HepG2 (cell line): ENCODE measurements around the gene SLC4A5. TPM values are rescaled to one million over a fixed set of nuclear protein-coding genes. Genes with fewer than 3 reads are reported as not detected.

Source experiments
- ATAC-seq: fragments of 200-7000 bp; cut with Tn5 transposase; 3 replicates; pipeline ENCODE4 v1.9.1; 2020; ENCODE audit warnings: mild to moderate bottlenecking, moderate library complexity
- BruUV-seq: library from RNA; stranded (reverse); fragments of 400-500 nt; replicated peaks from 2 replicates; lab custom pipeline; 2021; lab: Mats Ljungman, UMichigan
- CTCF ChIA-PET: fragments of 300-600 bp; formaldehyde crosslinking; extraction: SDS; loops from one replicate; lab custom pipeline; 2021; ENCODE audit warnings: low total read pairs, inconsistent platforms, low intra/inter-chr PET ratio; lab: Yijun Ruan, JAX
- POLR2A ChIA-PET: fragments of 350-600 bp; sonication (Branson Sonifier 250); formaldehyde crosslinking; loops from one replicate; lab custom pipeline; 2020; ENCODE audit warnings: antibody characterized with exemption, inconsistent platforms; lab: Yijun Ruan, JAX
- DNase-seq: peaks from one replicate; pipeline ENCODE4 v3.0.0-alpha.2; 2015; ENCODE audit warnings: low spot score
- FAIRE-seq: peaks from 3 replicates; lab custom pipeline; 2011; peaks lifted over from hg19 to GRCh38; lab: Jason Lieb, UNC
- H2AFZ ChIP-seq: one replicate; pipeline ENCODE4 v1.6.1; 2011; ENCODE audit warnings: low read length, inconsistent platforms
- H3K27ac ChIP-seq: fragments of 300-600 bp; 3 replicates; pipeline ENCODE4 v1.8.0; 2011; ENCODE audit warnings: mixed run types, mild to moderate bottlenecking, mixed read lengths, low read length, inconsistent platforms; ENCODE audit not compliant: insufficient read depth; ENCODE audit errors: extremely low read length
- H3K27me3 ChIP-seq, 2 experiments: fragments of 200-600 bp in 1 of 2; 2 replicates in 1 of 2; 3 replicates in 1 of 2; pipeline versions ENCODE4 v1.6.0 to v1.8.0; 2011; ENCODE audit warnings: low read length in 2 of 2, mild to moderate bottlenecking in 2 of 2, moderate library complexity in 2 of 2, inconsistent platforms in 1 of 2; ENCODE audit not compliant: insufficient read depth in 2 of 2, control insufficient read depth in 1 of 2
- H3K36me3 ChIP-seq, 2 experiments: fragments of 200-600 bp in 1 of 2; replicated peaks in 1 of 2; 2 replicates in 1 of 2; 3 replicates in 1 of 2; pipeline versions ENCODE4 v1.5.1 to v1.8.0; 2011; ENCODE audit warnings: low read length in 2 of 2, inconsistent platforms in 1 of 2; ENCODE audit not compliant: insufficient read depth in 2 of 2, control insufficient read depth in 1 of 2
- H3K4me1 ChIP-seq: 2 replicates; pipeline ENCODE4 v1.5.1; 2012; ENCODE audit warnings: low read length, inconsistent platforms; ENCODE audit not compliant: insufficient read depth
- H3K4me2 ChIP-seq: 2 replicates; pipeline ENCODE4 v1.6.0; 2011; ENCODE audit warnings: low read depth, low read length, inconsistent platforms
- H3K4me3 ChIP-seq, 3 experiments: fragments of 200-600 bp in 1 of 3; sonication (generic), shearing (Covaris generic) in 1 of 3; replicated peaks in 1 of 3; 2 replicates each; pipeline ENCODE4 v1.5.1; 2011 to 2016; ENCODE audit warnings: low read length in 3 of 3, inconsistent platforms in 2 of 3, low read depth in 2 of 3, mild to moderate bottlenecking in 2 of 3, control low read depth in 1 of 3, mixed read lengths in 1 of 3; ENCODE audit not compliant: insufficient read depth in 1 of 3
- H3K79me2 ChIP-seq: one replicate; pipeline ENCODE4 v1.6.1; 2011; ENCODE audit warnings: low read length, inconsistent platforms; ENCODE audit not compliant: insufficient read depth
- H3K9ac ChIP-seq: 2 replicates; pipeline ENCODE4 v1.6.0; 2011; ENCODE audit warnings: mild to moderate bottlenecking, low read depth, low read length, inconsistent platforms; ENCODE audit not compliant: insufficient read depth
- H3K9me3 ChIP-seq: 2 replicates; pipeline ENCODE4 v1.5.1; 2012; ENCODE audit warnings: mild to moderate bottlenecking, low read length
- H4K20me1 ChIP-seq: 2 replicates; pipeline ENCODE4 v1.6.0; 2011; ENCODE audit warnings: inconsistent platforms, mild to moderate bottlenecking, low read length, moderate library complexity; ENCODE audit not compliant: insufficient read depth
- ELK4 ChIP-seq: sonication (generic); formaldehyde crosslinking; IDR thresholded peaks from 2 replicates; pipeline ENCODE4 v1.9.0; 2021; ENCODE audit warnings: missing genetic modification reagents, borderline replicate concordance
- FOXP4 ChIP-seq: sonication (generic); formaldehyde crosslinking; IDR thresholded peaks from 2 replicates; pipeline ENCODE4 v1.4.0; 2020; ENCODE audit warnings: missing genetic modification reagents
- IKZF5 ChIP-seq: IDR thresholded peaks from 2 replicates; pipeline ENCODE4 v1.6.1; 2018; ENCODE audit warnings: missing genetic modification reagents, mild to moderate bottlenecking, missing compliant biosample characterization
- ISX ChIP-seq: sonication (generic); formaldehyde crosslinking; conservative IDR thresholded peaks from 2 replicates; pipeline ENCODE4 v1.5.0; 2020; ENCODE audit warnings: missing genetic modification reagents
- RBFOX2 ChIP-seq: fragments of 200-400 bp; formaldehyde crosslinking; IDR thresholded peaks from 2 replicates; pipeline ENCODE4 v1.6.1; 2017; ENCODE audit warnings: low read depth, mild to moderate bottlenecking, low read length
- ZFP41 ChIP-seq: sonication (generic); formaldehyde crosslinking; IDR thresholded peaks from 2 replicates; pipeline ENCODE4 v1.4.0; 2020; ENCODE audit warnings: mild to moderate bottlenecking, missing genetic modification reagents, borderline replicate concordance
- ZNF280D ChIP-seq: sonication (generic); formaldehyde crosslinking; IDR thresholded peaks from 2 replicates; pipeline ENCODE4 v1.5.1; 2020; ENCODE audit warnings: mild to moderate bottlenecking, missing genetic modification reagents
- WGBS: methylation state at CpG from one replicate; pipeline ENCODE4 v1.1.6; 2017; ENCODE audit warnings: low lambda C conversion rate; 5-methylcytosine and 5-hydroxymethylcytosine counted together
- in situ Hi-C: cut with HindIII; loops from 2 replicates; pipeline ENCODE4 v1.10.0; 2017; ENCODE audit warnings: low pct_unique_long_range_greater_than_20kb; ENCODE audit not compliant: extremely low pct_ligation_motif_present
- intact Hi-C: fragments of 100-400 bp; cut with micrococcal nuclease; formaldehyde crosslinking; loops from one replicate; pipeline ENCODE4 v1.10.0; 2022; ENCODE audit not compliant: unreplicated experiment
- polyA plus RNA-seq, 8 experiments: library from polyadenylated mRNA; depleted of rRNA in 3 of 8; stranded (reverse) in 7 of 8; unstranded in 1 of 8; fragments of >200 nt; fragmentation: Illumina TruSeq in 4 of 8; extraction: Trizol in 4 of 8; gene quantifications; 2 replicates each; pipeline versions ENCODE4 v1.2.1 to v1.2.3, GENCODE V29; 2011 to 2016; ENCODE audit warnings: low read depth in 4 of 8, missing spikeins in 1 of 8, mixed read lengths in 1 of 8; ENCODE audit not compliant: insufficient read depth in 1 of 8
- total RNA-seq, 5 experiments: library from RNA; depleted of rRNA; stranded (reverse); fragments of >200 nt; fragmentation: Illumina TruSeq; extraction: Trizol; gene quantifications; 2 replicates each; pipeline ENCODE4 v1.2.3, GENCODE V29; 2016; ENCODE audit warnings: low read depth in 1 of 5

The SLC4A5 gene
- total and polyA plus RNA-seq, 2 of the 13 experiments (the other 11 are each of a cell fraction or from before 2014, with no cell fraction given) = 0.50 TPM; not detected in 1

GRCh38 chr2:74204436-74204835 lies 138.8 kb downstream of the SLC4A5 start:
- no peak for ATAC-seq
- peaks cover 8 to 57% of the 10 kb centered on the region in 2 experiments for H3K36me3 ChIP-seq
- H3K27me3 ChIP-seq = no peaks in the 10 kb centered on the region; a peak in 1 of 5 replicates
- no peak for FAIRE-seq
- in situ Hi-C loops (no loop called here), intact Hi-C loops (no loop called here)
- H4K20me1 ChIP-seq = peaks cover 80% of the 10 kb centered on the region
- H2AFZ ChIP-seq = no peak overlapping the region
- H3K79me2 ChIP-seq = peaks cover 88% of the 10 kb centered on the region
- DNase-seq = no peak
- WGBS = 91% methylated on average over 3 of the region's 3 CpGs
- ChIA-PET POLR2A (interaction anchor here (0.5 to 1.3 kb wide), 2 partner anchors 11 to 26 kb away, joined by 3 to 9 read pairs; partner anchors contain the start of gene MOB1A), CTCF (no interaction called here)
- H3K9me3 ChIP-seq = no peaks in the 10 kb centered on the region
- BruUV-seq = no TSS peak
- H3K9ac ChIP-seq = no peak overlapping the region
- peaks cover 49% of the 10 kb centered on the region for H3K4me1 ChIP-seq
- no peak overlapping the region for H3K4me2 ChIP-seq
- no peak overlapping the region for H3K4me3 ChIP-seq
- H3K27ac ChIP-seq = no peak overlapping the region
- TF ChIP-seq IKZF5 (CRISPR knock-in tag) = no peak
- TF ChIP-seq ISX (CRISPR knock-in tag) = no peak
- TF ChIP-seq RBFOX2 = peak; percentile 5; the same call in 1 of the 2 replicates
- TF ChIP-seq, all 625 proteins: peak for 1

- Histone ChIP-seq H3K27ac (no peak overlapping the region), H3K36me3 (peaks cover 3 to 33% of the 10 kb centered on the region in 2 experiments; a peak in 4 of 5 replicates), H4K20me1 (peaks cover 66% of the 10 kb centered on the region), H3K79me2 (peaks cover 74% of the 10 kb centered on the region), H3K9ac (no peak overlapping the region), H3K9me3 (no peaks in the 10 kb centered on the region), H3K27me3 (no peaks in the 10 kb centered on the region; a peak in 1 of 5 replicates), H3K4me2 (peak overlapping the region; percentile 73), H3K4me1 (peaks cover 66% of the 10 kb centered on the region), H3K4me3 (peak overlapping the region in 1 of 3 experiments; percentile 72; a peak in 1 of 6 replicates), H2AFZ (no peak overlapping the region)
- ATAC-seq = no peak
- in situ Hi-C loops (no loop called here), intact Hi-C loops (no loop called here)
- DNase-seq = no peak
- ChIA-PET CTCF (no interaction called here), POLR2A (interaction anchor here (5.6 kb wide), 1 partner anchor 23 kb away, joined by 53 read pairs; the partner anchor contains the start of gene MOB1A)
- BruUV-seq = no TSS peak
- no peak for FAIRE-seq
- WGBS = 50% methylated on average over 1 of the region's 1 CpG
- TF ChIP-seq ELK4 (CRISPR knock-in tag) = no peak
- TF ChIP-seq FOXP4 (CRISPR knock-in tag) = no peak
- no peak for TF ChIP-seq ZFP41 (CRISPR knock-in tag)
- no peak for TF ChIP-seq ZNF280D (CRISPR knock-in tag)
Observed at GRCh38 chr2:74201596-74201995, 141.6 kb downstream of the SLC4A5 start.
